GM12878 (cell line): Measurements from ENCODE around the gene CXCL14. TPM values are rescaled to one million over a fixed set of nuclear protein-coding genes. Genes with fewer than 3 reads are reported as not detected.

Experiments
- ATAC-seq: fragments of 200-7000 bp; cut with Tn5 transposase; 3 replicates; pipeline ENCODE4 v1.9.1; 2020; ENCODE audit warnings: mild to moderate bottlenecking, moderate library complexity
- BruUV-seq: library from RNA; stranded (reverse); fragments of 400-500 nt; replicated peaks from 2 replicates; lab custom pipeline; 2021; lab: Mats Ljungman, UMichigan
- CTCF ChIA-PET: fragments of 300-600 bp; sonication (Branson Sonifier 250); formaldehyde crosslinking; extraction: SDS; loops from one replicate; lab custom pipeline; 2021; ENCODE audit warnings: inconsistent platforms; lab: Yijun Ruan, JAX
- POLR2A ChIA-PET: fragments of 350-600 bp; formaldehyde crosslinking; extraction: SDS; loops from one replicate; lab custom pipeline; 2021; ENCODE audit warnings: inconsistent platforms; lab: Charles Lee
- RAD21 ChIA-PET: fragments of 300-600 bp; sonication (Branson Sonifier 250); formaldehyde crosslinking; loops from one replicate; lab custom pipeline; 2023; ENCODE audit warnings: antibody characterized with exemption; ENCODE audit not compliant: unreplicated experiment; lab: Charles Lee
- SMC1A ChIA-PET: fragments of 300-600 bp; sonication (Branson Sonifier 250); formaldehyde crosslinking; loops from one replicate; lab custom pipeline; 2023; ENCODE audit not compliant: unreplicated experiment, uncharacterized antibody; lab: Charles Lee
- DNase-seq: peaks from one replicate; pipeline ENCODE4 v3.0.0-alpha.2; 2011; ENCODE audit warnings: low read depth, low spot score
- FAIRE-seq: peaks from 3 replicates; lab custom pipeline; 2011; peaks lifted over from hg19 to GRCh38; lab: Jason Lieb, UNC
- H2AFZ ChIP-seq: 2 replicates; pipeline ENCODE4 v1.6.0; 2011; ENCODE audit warnings: low read depth, low read length, control low read depth; ENCODE audit not compliant: control insufficient read depth
- H3K27ac ChIP-seq: 2 replicates; pipeline ENCODE4 v1.5.1; 2011; ENCODE audit warnings: control low read depth; ENCODE audit not compliant: control insufficient read depth, insufficient read depth
- H3K27me3 ChIP-seq, 2 experiments: replicated peaks in 1 of 2; 2 replicates each; pipeline versions ENCODE4 v1.6.0 to v1.6.1; 2011; ENCODE audit warnings: low read length in 1 of 2; ENCODE audit not compliant: control insufficient read depth in 2 of 2, insufficient read depth in 2 of 2
- H3K36me3 ChIP-seq, 2 experiments: 2 replicates each; pipeline ENCODE4 v1.5.1; 2011; ENCODE audit warnings: low read length in 1 of 2; ENCODE audit not compliant: control insufficient read depth in 2 of 2, insufficient read depth in 2 of 2
- H3K4me1 ChIP-seq: 2 replicates; pipeline ENCODE4 v1.6.1; 2011; ENCODE audit warnings: mild to moderate bottlenecking, low read length, moderate library complexity, mixed read lengths; ENCODE audit not compliant: control insufficient read depth, insufficient read depth
- H3K4me2 ChIP-seq: 2 replicates; pipeline ENCODE4 v1.6.0; 2011; ENCODE audit warnings: control low read depth; ENCODE audit not compliant: control insufficient read depth, insufficient read depth
- H3K4me3 ChIP-seq: fragments of 200-600 bp; sonication (generic); 2 replicates; pipeline ENCODE4 v1.5.1; 2016
- H3K79me2 ChIP-seq: 2 replicates; pipeline ENCODE4 v1.6.0; 2011; ENCODE audit warnings: low read length; ENCODE audit not compliant: control insufficient read depth, insufficient read depth
- H3K9ac ChIP-seq: 2 replicates; pipeline ENCODE4 v1.8.0; 2011; ENCODE audit warnings: low read length, control low read depth, mixed read lengths; ENCODE audit not compliant: control insufficient read depth, insufficient read depth
- H3K9me3 ChIP-seq: replicated peaks from 3 replicates; pipeline ENCODE4 v1.5.1; 2011; ENCODE audit warnings: mild to moderate bottlenecking, low read length; ENCODE audit not compliant: control insufficient read depth, insufficient read depth
- H4K20me1 ChIP-seq: 2 replicates; pipeline ENCODE4 v1.6.0; 2011; ENCODE audit not compliant: control insufficient read depth, insufficient read depth
- CBX3 ChIP-seq: fragments of 200-600 bp; sonication (generic); IDR thresholded peaks from 2 replicates; pipeline ENCODE4 v1.6.1; 2016; ENCODE audit warnings: low read depth, borderline replicate concordance
- EP300 ChIP-seq, 2 experiments: fragments of 150-350 bp in 1 of 2; IDR thresholded peaks; 2 replicates each; pipeline ENCODE4 v1.6.1; 2011 to 2012; ENCODE audit warnings: low read depth in 2 of 2, low read length in 2 of 2, borderline replicate concordance in 1 of 2, improper control_type of control experiment in 1 of 2, inconsistent platforms in 1 of 2; ENCODE audit not compliant: control insufficient read depth in 1 of 2
- FOS ChIP-seq: IDR thresholded peaks from 3 replicates; pipeline ENCODE4 v1.6.1; 2011; ENCODE audit warnings: borderline replicate concordance; ENCODE audit not compliant: insufficient read length; ENCODE audit errors: extremely low read depth
- RELA ChIP-seq: fragments of 450-650 bp; IDR thresholded peaks from 2 replicates; pipeline ENCODE4 v1.8.0; 2014; ENCODE audit warnings: borderline replicate concordance; ENCODE audit not compliant: partially characterized antibody
- RFX5 ChIP-seq: IDR thresholded peaks from 2 replicates; pipeline ENCODE4 v1.6.1; 2011; ENCODE audit warnings: low read depth, low read length, improper control_type of control experiment
- SREBF1 ChIP-seq: IDR thresholded peaks from 2 replicates; pipeline ENCODE4 v1.6.1; 2012; ENCODE audit warnings: mild to moderate bottlenecking, low read length
- SRF ChIP-seq, 2 experiments: IDR thresholded peaks; 2 replicates each; pipeline ENCODE4 v1.6.1; 2011; ENCODE audit warnings: low read depth in 2 of 2, low read length in 2 of 2, mild to moderate bottlenecking in 1 of 2, moderate library complexity in 1 of 2
- TCF7 ChIP-seq: IDR thresholded peaks from 2 replicates; pipeline ENCODE4 v1.6.1; 2014; ENCODE audit warnings: antibody characterized with exemption, borderline replicate concordance
- WGBS: methylation state at CpG from one replicate; pipeline ENCODE4 v1.1.6; 2016; ENCODE audit warnings: low lambda C conversion rate; ENCODE audit not compliant: insufficient replicate concordance, insufficient coverage; ENCODE audit errors: missing lambda C conversion rate; 5-methylcytosine and 5-hydroxymethylcytosine counted together
- in situ Hi-C: fragments of 300-500 bp; cut with MboI; formaldehyde crosslinking; loops from 9 replicates; pipeline ENCODE4 v1.14.3; 2018; ENCODE audit warnings: mixed read lengths
- intact Hi-C: fragments of 100-400 bp; cut with micrococcal nuclease; formaldehyde crosslinking; loops from one replicate; pipeline ENCODE4 v1.14.2; 2022; ENCODE audit not compliant: unreplicated experiment
- polyA plus RNA-seq, 11 experiments: library from polyadenylated mRNA; depleted of rRNA in 4 of 11; unstranded in 6 of 11; stranded (reverse) in 5 of 11; fragments of >200 nt; fragmentation: Nextera tagmentation in 4 of 11; fragmentation: Illumina TruSeq in 1 of 11; extraction: Ambion mirVana in 4 of 11; extraction: Trizol in 1 of 11; gene quantifications; 1 replicate in 1 of 11; 2 replicates in 10 of 11; pipeline versions ENCODE4 v1.2.1 to v1.2.3, GENCODE V29; 2011 to 2016; ENCODE audit warnings: inconsistent platforms in 2 of 11, missing spikeins in 2 of 11, low read depth in 1 of 11
- total RNA-seq, 4 experiments: library from RNA; depleted of rRNA in 3 of 4; stranded (reverse); fragments of >200 nt in 3 of 4; fragmentation: Illumina TruSeq in 1 of 4; extraction: Trizol in 1 of 4; gene quantifications; 2 replicates each; pipeline versions ENCODE4 v1.2.1 to v1.2.3, GENCODE V29; 2013 to 2021
- TF ChIP-seq, protein P1 (sequence below): fragments of 450-650 bp; conservative IDR thresholded peaks from 2 replicates; pipeline ENCODE4 v1.6.1; 2017; ENCODE audit warnings: mild to moderate bottlenecking, moderate library complexity
- TF ChIP-seq, protein P2 (sequence below): fragments of 450-650 bp; IDR thresholded peaks from 2 replicates; pipeline ENCODE4 v1.6.1; 2017; ENCODE audit warnings: mild to moderate bottlenecking
- TF ChIP-seq, protein P3 (sequence below): fragments of 450-650 bp; IDR thresholded peaks from 2 replicates; pipeline ENCODE4 v1.6.1; 2017; ENCODE audit warnings: mild to moderate bottlenecking, low read depth, inconsistent platforms; ENCODE audit not compliant: poor library complexity, severe bottlenecking
- TF ChIP-seq, protein P4 (sequence below): fragments of 150-350 bp; IDR thresholded peaks from 2 replicates; pipeline ENCODE4 v1.6.1; 2014; ENCODE audit warnings: mild to moderate bottlenecking, low read depth, low read length

The CXCL14 gene
- total and polyA plus RNA-seq, 10 of the 15 experiments (the other 5 are each of a cell fraction or from before 2014, with no cell fraction given), result 0.05 TPM; not detected in 9

DNA sequence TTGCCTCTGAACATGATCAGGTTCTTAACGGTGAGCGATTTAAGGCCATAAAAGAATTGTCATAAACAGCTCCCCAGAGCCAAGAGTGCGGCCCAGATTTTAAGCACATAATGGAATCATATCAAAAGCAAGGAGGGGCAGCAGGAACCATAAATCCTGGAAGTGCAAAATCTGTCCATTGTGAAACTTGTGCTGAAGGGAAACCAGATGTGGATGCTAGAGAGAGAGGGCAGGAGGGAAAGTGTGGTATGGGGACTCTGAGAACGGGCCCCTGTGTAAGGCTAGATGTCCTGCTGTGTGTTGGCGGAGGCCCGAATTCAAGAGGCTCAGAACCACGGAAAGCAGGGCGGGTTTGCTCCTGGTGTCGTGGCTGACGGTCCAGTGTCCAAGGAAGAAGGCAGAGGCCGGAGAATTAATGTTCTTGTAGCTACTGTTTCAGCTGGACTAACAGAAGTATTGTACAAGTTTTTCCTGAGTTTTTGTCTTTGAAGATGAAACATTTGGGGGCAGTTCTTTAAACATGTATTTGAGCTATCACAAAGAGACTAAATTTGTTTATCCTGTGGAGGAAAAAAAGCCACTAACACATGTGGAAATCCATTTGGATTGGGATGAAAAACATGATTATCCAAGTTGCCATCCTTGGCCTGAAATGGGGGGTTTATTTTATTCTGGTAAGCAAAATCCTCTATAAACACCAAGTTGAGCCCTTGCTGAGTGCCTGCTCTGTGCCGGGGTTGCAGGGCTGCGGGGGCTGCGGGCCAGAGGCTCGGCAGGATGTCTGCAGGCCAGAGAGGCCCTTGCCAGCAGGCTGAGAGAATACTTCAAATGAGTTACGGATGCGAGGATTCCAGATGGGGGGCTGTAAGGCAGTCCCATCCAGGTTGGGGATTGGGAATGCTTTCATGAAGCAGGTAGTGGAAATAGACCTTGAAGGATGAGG, 9.2 kb upstream of the CXCL14 start:
- ChIA-PET RAD21 (no interaction called here), CTCF (no interaction called here), POLR2A (no interaction called here), SMC1A (no interaction called here)
- in situ Hi-C loops, result no loop called here
- H3K36me3 ChIP-seq, result no peaks in the 10 kb centered on the region
- BruUV-seq, result no TSS peak
- no peak for ATAC-seq
- H2AFZ ChIP-seq, result no peak overlapping the region
- H4K20me1 ChIP-seq, result no peaks in the 10 kb centered on the region
- FAIRE-seq, result no peak
- no peak for DNase-seq
- no peak overlapping the region for H3K9ac ChIP-seq
- H3K27ac ChIP-seq, result no peak overlapping the region
- no peak overlapping the region for H3K4me2 ChIP-seq
- no peaks in the 10 kb centered on the region for H3K79me2 ChIP-seq
- peaks cover 2 to 6% of the 10 kb centered on the region in 2 experiments for H3K27me3 ChIP-seq
- no peaks in the 10 kb centered on the region for H3K9me3 ChIP-seq
- 23% methylated on average over 17 of the region's 17 CpGs for WGBS
- intact Hi-C loops, result no loop called here
- no peak overlapping the region for H3K4me3 ChIP-seq
- H3K4me1 ChIP-seq, result 0 out of 2 replicates have a peak, but pooled peaks cover 3% of the 10 kb centered on the region
- TF ChIP-seq SREBF1 (no peak), EP300 (IDR thresholded peaks at IDR 0.05; ENCODE audit: borderline replicate concordance in 1 of 2, control insufficient read depth in 1 of 2, low read depth in 2 of 2, low read length in 2 of 2) (no peak), SRF (IDR thresholded peaks at IDR 0.05; ENCODE audit: low read depth in 2 of 2, low read length in 2 of 2) (no peak), CBX3 (no peak), RFX5 (no peak), TCF7 (no peak), RELA (no peak), FOS (no peak)
- TF ChIP-seq, protein P1, sequence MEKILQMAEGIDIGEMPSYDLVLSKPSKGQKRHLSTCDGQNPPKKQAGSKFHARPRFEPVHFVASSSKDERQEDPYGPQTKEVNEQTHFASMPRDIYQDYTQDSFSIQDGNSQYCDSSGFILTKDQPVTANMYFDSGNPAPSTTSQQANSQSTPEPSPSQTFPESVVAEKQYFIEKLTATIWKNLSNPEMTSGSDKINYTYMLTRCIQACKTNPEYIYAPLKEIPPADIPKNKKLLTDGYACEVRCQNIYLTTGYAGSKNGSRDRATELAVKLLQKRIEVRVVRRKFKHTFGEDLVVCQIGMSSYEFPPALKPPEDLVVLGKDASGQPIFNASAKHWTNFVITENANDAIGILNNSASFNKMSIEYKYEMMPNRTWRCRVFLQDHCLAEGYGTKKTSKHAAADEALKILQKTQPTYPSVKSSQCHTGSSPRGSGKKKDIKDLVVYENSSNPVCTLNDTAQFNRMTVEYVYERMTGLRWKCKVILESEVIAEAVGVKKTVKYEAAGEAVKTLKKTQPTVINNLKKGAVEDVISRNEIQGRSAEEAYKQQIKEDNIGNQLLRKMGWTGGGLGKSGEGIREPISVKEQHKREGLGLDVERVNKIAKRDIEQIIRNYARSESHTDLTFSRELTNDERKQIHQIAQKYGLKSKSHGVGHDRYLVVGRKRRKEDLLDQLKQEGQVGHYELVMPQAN, result no peak
- TF ChIP-seq, protein P2, sequence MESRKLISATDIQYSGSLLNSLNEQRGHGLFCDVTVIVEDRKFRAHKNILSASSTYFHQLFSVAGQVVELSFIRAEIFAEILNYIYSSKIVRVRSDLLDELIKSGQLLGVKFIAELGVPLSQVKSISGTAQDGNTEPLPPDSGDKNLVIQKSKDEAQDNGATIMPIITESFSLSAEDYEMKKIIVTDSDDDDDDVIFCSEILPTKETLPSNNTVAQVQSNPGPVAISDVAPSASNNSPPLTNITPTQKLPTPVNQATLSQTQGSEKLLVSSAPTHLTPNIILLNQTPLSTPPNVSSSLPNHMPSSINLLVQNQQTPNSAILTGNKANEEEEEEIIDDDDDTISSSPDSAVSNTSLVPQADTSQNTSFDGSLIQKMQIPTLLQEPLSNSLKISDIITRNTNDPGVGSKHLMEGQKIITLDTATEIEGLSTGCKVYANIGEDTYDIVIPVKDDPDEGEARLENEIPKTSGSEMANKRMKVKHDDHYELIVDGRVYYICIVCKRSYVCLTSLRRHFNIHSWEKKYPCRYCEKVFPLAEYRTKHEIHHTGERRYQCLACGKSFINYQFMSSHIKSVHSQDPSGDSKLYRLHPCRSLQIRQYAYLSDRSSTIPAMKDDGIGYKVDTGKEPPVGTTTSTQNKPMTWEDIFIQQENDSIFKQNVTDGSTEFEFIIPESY, result no peak
- TF ChIP-seq, protein P3, sequence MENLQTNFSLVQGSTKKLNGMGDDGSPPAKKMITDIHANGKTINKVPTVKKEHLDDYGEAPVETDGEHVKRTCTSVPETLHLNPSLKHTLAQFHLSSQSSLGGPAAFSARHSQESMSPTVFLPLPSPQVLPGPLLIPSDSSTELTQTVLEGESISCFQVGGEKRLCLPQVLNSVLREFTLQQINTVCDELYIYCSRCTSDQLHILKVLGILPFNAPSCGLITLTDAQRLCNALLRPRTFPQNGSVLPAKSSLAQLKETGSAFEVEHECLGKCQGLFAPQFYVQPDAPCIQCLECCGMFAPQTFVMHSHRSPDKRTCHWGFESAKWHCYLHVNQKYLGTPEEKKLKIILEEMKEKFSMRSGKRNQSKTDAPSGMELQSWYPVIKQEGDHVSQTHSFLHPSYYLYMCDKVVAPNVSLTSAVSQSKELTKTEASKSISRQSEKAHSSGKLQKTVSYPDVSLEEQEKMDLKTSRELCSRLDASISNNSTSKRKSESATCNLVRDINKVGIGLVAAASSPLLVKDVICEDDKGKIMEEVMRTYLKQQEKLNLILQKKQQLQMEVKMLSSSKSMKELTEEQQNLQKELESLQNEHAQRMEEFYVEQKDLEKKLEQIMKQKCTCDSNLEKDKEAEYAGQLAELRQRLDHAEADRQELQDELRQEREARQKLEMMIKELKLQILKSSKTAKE, result no peak
- TF ChIP-seq, protein P4, sequence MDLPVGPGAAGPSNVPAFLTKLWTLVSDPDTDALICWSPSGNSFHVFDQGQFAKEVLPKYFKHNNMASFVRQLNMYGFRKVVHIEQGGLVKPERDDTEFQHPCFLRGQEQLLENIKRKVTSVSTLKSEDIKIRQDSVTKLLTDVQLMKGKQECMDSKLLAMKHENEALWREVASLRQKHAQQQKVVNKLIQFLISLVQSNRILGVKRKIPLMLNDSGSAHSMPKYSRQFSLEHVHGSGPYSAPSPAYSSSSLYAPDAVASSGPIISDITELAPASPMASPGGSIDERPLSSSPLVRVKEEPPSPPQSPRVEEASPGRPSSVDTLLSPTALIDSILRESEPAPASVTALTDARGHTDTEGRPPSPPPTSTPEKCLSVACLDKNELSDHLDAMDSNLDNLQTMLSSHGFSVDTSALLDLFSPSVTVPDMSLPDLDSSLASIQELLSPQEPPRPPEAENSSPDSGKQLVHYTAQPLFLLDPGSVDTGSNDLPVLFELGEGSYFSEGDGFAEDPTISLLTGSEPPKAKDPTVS, result no peak
